GM21619 (cell line): Measurements from ENCODE around the gene AMIGO3.
"Not testable (repeated sequence)": the region's sequence is repeated elsewhere in the genome, so short reads cannot be mapped to it uniquely, and the experiment has no call there.

Experiments
- ATAC-seq: cut with Tn5 transposase; IDR thresholded peaks from one replicate; pipeline ENCODE4 v1.9.1; 2021; ENCODE audit not compliant: unreplicated experiment

AMIGO3 gene

GRCh38 chr3:49719214-49719884 lies at the start of gene AMIGO3:
Gene AMIGO3 (minus strand): TSS chr3:49719684. CDS start chr3:49719465, 219 bp downstream.
- peak; percentile 48 for ATAC-seq

GRCh38 chr3:49763981-49764380 lies 44.5 kb upstream of the AMIGO3 start:
- ATAC-seq, result no peak

- ATAC-seq, result no peak
Observed at GRCh38 chr3:49761661-49762060, 42.2 kb upstream of the AMIGO3 start.

GRCh38 chr3:49759226-49759625 lies 39.7 kb upstream of the AMIGO3 start:
- no peak for ATAC-seq

GRCh38 chr3:49757197-49757596 lies 37.7 kb upstream of the AMIGO3 start:
- no peak for ATAC-seq

GRCh38 chr3:49756036-49756435 lies 36.6 kb upstream of the AMIGO3 start:
- no peak for ATAC-seq

GRCh38 chr3:49754536-49754935 lies 35.1 kb upstream of the AMIGO3 start:
- ATAC-seq, result no peak

- ATAC-seq, result no peak
Observed at GRCh38 chr3:49751501-49751900, 32.0 kb upstream of the AMIGO3 start.

GRCh38 chr3:49750056-49750455 lies 30.6 kb upstream of the AMIGO3 start:
- no peak for ATAC-seq

- not testable (repeated sequence) for ATAC-seq
Observed at GRCh38 chr3:49748874-49749273, 29.4 kb upstream of the AMIGO3 start.

GRCh38 chr3:49747792-49748480 lies 28.5 kb upstream of the AMIGO3 start:
- no peak for ATAC-seq

- no peak for ATAC-seq
Observed at GRCh38 chr3:49745986-49746385, 26.5 kb upstream of the AMIGO3 start.

GRCh38 chr3:49740427-49740826 lies 20.9 kb upstream of the AMIGO3 start:
- ATAC-seq, result no peak

GRCh38 chr3:49738067-49738713 lies 18.7 kb upstream of the AMIGO3 start:
- ATAC-seq, result no peak

- ATAC-seq, result no peak
Observed at GRCh38 chr3:49734752-49735151, 15.3 kb upstream of the AMIGO3 start.

GRCh38 chr3:49733551-49733950 lies 14.1 kb upstream of the AMIGO3 start:
- ATAC-seq, result no peak

- ATAC-seq, result no peak
Observed at GRCh38 chr3:49732597-49732996, 13.1 kb upstream of the AMIGO3 start.

- ATAC-seq, result no peak
Observed at GRCh38 chr3:49729966-49730609, 10.6 kb upstream of the AMIGO3 start.

GRCh38 chr3:49727924-49728361 lies 8.5 kb upstream of the AMIGO3 start:
- ATAC-seq, result no peak

GRCh38 chr3:49727154-49727923 lies 7.9 kb upstream of the AMIGO3 start:
- ATAC-seq, result no peak
